Transverse colon (tissue), 4 donors: ENCODE measurements around the gene ANKRD24. TPM values are rescaled to one million over a fixed set of nuclear protein-coding genes. Genes with fewer than 3 reads are reported as not detected.
A peak's percentile ranks its signal among the peaks of the same experiment; 100 is the strongest.

Source experiments
- DNase-seq: peaks from one replicate; pipeline ENCODE4 v3.0.0-alpha.2; 2019
- H3K27ac ChIP-seq, 4 donors: fragments of 200-600 bp; sonication (generic); 2 replicates each; pipeline ENCODE4 v1.5.1; 2016 to 2018; ENCODE audit warnings: inconsistent platforms in 4 of 4
- H3K27me3 ChIP-seq: fragments of 200-600 bp; sonication (generic); 2 replicates; pipeline ENCODE4 v1.5.1; 2017; ENCODE audit warnings: inconsistent platforms
- H3K36me3 ChIP-seq, 4 donors: fragments of 200-600 bp; sonication (generic); 2 replicates each; pipeline ENCODE4 v1.5.1; 2017 to 2019; ENCODE audit warnings: inconsistent platforms in 4 of 4
- H3K4me1 ChIP-seq, 4 donors: fragments of 200-600 bp; sonication (generic); 2 replicates each; pipeline ENCODE4 v1.5.1; 2017 to 2020; ENCODE audit warnings: inconsistent platforms in 4 of 4
- H3K4me3 ChIP-seq, 4 donors: fragments of 200-600 bp; sonication (generic); 1 replicate in 1 of 4; 2 replicates in 3 of 4; pipeline versions ENCODE4 v1.5.1 to v1.6.1; 2017 to 2019; ENCODE audit warnings: inconsistent platforms in 4 of 4
- H3K9me3 ChIP-seq, 2 donors: fragments of 200-600 bp; sonication (generic); 2 replicates each; pipeline ENCODE4 v1.5.1; 2017 to 2019; ENCODE audit warnings: inconsistent platforms in 2 of 2
- EP300 ChIP-seq: sonication (generic); formaldehyde crosslinking; IDR thresholded peaks from one replicate; pipeline ENCODE4 v1.6.1; 2017; ENCODE audit warnings: antibody characterized with exemption, low read depth
- POLR2A ChIP-seq: fragments of 450-650 bp; IDR thresholded peaks from one replicate; pipeline ENCODE4 v1.6.1; 2016; ENCODE audit warnings: antibody characterized with exemption, mild to moderate bottlenecking, moderate library complexity
- POLR2AphosphoS5 ChIP-seq, 3 donors: sonication (generic); formaldehyde crosslinking; IDR thresholded peaks; one replicate each; pipeline ENCODE4 v1.6.1; 2016; ENCODE audit warnings: antibody characterized with exemption in 3 of 3
- WGBS, 2 donors: methylation state at CpG; one replicate each; pipeline ENCODE4 v1.1.5; 2018; ENCODE audit warnings: low coverage in 1 of 2; 5-methylcytosine and 5-hydroxymethylcytosine counted together
- in situ Hi-C, 4 donors: fragments of 200-750 bp; cut with MboI; loops; one replicate each; pipeline versions ENCODE4 v1.15.0 to v1.15.1; 2017; ENCODE audit warnings: low sequenced_read_pairs in 3 of 4, low pct_ligation_motif_present in 1 of 4, low pct_unique_long_range_greater_than_20kb in 1 of 4
- intact Hi-C: fragments of 100-400 bp; cut with DNase I; formaldehyde crosslinking; loops from one replicate; pipeline ENCODE4 v1.15.1; 2023; ENCODE audit warnings: low total_unique reads
- total RNA-seq, 4 donors: library from RNA; depleted of rRNA; stranded (reverse); fragments of >200 nt; gene quantifications; one replicate each; pipeline ENCODE4 v1.1.0, GENCODE V29; 2016
- TF ChIP-seq, protein P1 (sequence below), 5 experiments: fragments of 200-600 bp in 3 of 5; fragments of 450-650 bp in 2 of 5; sonication (generic) in 3 of 5; IDR thresholded peaks; 1 replicate in 2 of 5; 2 replicates in 3 of 5; pipeline ENCODE4 v1.5.1; 2016 to 2017; ENCODE audit warnings: antibody characterized with exemption in 5 of 5, inconsistent platforms in 3 of 5, mild to moderate bottlenecking in 2 of 5, moderate library complexity in 1 of 5

The ANKRD24 gene
- total RNA-seq, 4 donors from 2014 or later: 1.2 to 6.4 (median 2.1) TPM

DNA sequence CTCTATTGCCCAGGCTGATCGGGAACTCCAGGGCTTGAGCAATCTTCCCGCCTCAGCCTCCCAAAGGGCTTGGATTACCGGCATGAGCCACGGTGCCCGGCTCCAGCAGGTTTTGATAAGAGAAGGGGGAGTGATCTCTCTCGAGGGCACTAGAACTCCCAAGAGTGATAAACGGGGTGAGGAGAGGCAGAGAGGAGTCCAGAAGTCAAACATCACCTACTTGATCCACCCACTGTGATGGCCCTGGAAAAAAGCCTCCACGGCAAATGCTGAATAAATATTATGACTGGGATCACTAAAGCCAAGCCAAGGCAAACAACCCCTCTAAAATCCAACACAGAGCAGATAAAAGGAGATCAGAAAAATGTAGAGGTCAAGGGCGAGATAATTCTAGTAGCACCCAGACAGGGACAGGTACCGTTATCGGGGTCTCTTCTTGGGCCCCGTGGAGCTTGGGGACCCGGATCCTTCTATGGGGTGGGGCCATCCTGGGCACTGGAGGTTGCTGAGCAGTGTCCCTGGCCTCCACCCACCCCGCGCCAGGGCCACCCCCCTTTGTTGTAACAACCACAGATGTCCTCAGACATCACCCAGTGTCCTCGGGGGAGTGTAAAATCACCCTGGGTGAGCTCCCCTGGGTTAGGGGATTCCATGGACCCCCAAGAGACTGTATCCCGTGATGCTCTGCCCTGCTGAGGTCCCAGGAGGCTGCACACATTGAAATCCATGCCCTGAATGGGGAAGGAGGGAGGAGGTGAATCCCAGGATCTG is 32.8 kb upstream of the ANKRD24 start:
- Histone ChIP-seq H3K27ac (peak overlapping the region; percentile 81 to 90 (median 86)), H3K27me3 (peaks cover 28% of the 10 kb centered on the region), H3K9me3 (no peaks in the 10 kb centered on the region), H3K4me1 (peaks cover 0 to 55% (median 25%) of the 10 kb centered on the region in 4 donors), H3K4me3 (no peak overlapping the region), H3K36me3 (no peaks in the 10 kb centered on the region)
- TF ChIP-seq, protein P1, sequence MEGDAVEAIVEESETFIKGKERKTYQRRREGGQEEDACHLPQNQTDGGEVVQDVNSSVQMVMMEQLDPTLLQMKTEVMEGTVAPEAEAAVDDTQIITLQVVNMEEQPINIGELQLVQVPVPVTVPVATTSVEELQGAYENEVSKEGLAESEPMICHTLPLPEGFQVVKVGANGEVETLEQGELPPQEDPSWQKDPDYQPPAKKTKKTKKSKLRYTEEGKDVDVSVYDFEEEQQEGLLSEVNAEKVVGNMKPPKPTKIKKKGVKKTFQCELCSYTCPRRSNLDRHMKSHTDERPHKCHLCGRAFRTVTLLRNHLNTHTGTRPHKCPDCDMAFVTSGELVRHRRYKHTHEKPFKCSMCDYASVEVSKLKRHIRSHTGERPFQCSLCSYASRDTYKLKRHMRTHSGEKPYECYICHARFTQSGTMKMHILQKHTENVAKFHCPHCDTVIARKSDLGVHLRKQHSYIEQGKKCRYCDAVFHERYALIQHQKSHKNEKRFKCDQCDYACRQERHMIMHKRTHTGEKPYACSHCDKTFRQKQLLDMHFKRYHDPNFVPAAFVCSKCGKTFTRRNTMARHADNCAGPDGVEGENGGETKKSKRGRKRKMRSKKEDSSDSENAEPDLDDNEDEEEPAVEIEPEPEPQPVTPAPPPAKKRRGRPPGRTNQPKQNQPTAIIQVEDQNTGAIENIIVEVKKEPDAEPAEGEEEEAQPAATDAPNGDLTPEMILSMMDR (IDR thresholded peaks at IDR 0.05): no peak
- TF ChIP-seq POLR2AphosphoS5 (IDR thresholded peaks at IDR 0.05): peak in 1 of 3 donors; percentile 32
- in situ Hi-C loops (loop anchor here in 1 of 4 donors (25.0 kb wide), 1 partner anchor 162 kb away; the partner anchor contains the start of gene EEF2), intact Hi-C loops (no loop called here)
- WGBS, 2 donors: 35 to 48% methylated on average over 6 to 17 of the region's 17 CpGs
- peak; percentile 74 for DNase-seq

DNA sequence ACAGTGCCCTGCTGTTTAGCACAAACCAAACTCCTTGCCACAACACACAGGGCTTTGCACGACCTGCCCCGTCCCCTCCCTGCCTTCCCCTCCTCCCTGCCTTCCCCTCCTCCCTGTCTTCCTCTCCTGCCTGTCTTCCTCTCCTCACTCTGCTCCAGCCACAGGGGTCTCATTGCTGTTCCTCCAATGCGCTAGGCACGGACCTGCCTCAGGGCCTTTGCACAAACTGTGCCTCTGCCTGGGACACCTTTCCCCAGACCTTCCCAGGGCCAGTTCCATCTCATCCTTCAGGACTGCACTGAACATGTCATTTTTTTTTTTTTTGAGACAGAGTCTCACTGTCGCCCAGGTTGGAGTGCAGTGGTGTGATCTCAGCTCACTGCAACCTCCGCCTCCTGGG is 30.9 kb upstream of the ANKRD24 start:
- no peaks in the 10 kb centered on the region for H3K9me3 ChIP-seq
- TF ChIP-seq POLR2A: no peak
- TF ChIP-seq POLR2AphosphoS5 (IDR thresholded peaks at IDR 0.05): no peak
- no peak for TF ChIP-seq EP300
- TF ChIP-seq, protein P1 (IDR thresholded peaks at IDR 0.05): no peak
- no peak overlapping the region for H3K27ac ChIP-seq
- H3K27me3 ChIP-seq: peaks cover 28% of the 10 kb centered on the region
- WGBS, 2 donors: 60 to 74% methylated on average over 4 to 6 of the region's 6 CpGs
- DNase-seq: no peak
- H3K4me1 ChIP-seq: peaks cover 0 to 36% (median 13%) of the 10 kb centered on the region in 4 donors
- intact Hi-C loops (no loop called here), in situ Hi-C loops (no loop called here)
- no peaks in the 10 kb centered on the region for H3K36me3 ChIP-seq
- H3K4me3 ChIP-seq: no peak overlapping the region

DNA sequence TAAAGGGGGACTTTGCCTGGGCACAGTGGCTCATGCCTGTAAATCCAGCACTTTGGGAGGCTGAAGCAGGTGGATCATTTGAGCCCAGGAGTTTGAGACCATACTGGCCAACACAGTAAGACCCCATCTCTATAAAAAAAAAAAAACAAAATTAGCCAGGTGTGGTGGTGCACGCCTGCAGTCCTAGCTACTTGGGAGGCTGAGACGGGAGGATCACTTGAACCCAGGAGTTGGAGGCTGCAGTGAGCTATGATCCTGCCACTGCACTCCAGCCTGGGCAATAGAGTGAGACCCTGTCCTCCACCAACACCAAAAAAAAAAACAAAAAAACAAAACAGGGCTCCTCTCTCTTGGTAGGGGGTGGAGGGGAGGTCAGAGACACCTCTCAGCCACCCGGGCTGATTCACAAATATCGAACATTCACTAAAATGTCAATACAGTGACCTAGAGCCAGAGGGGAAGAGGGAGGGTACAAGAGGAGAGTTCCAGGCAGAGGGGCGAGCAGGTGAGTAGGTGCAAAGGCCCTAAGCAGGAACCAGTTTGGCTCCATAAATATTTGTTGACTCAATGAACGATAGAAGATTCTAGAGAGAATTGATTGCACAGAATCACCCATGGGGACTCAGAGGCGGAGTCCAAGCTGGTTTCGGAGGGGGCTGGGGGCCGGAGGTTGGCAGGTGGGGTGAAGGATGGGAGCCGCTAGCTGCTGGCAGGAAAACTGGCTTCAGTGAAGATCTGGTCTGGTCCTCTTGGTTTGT is 30.1 kb upstream of the ANKRD24 start:
- H3K4me1 ChIP-seq: peaks cover 0 to 31% (median 12%) of the 10 kb centered on the region in 4 donors
- no peak for DNase-seq
- no peaks in the 10 kb centered on the region for H3K9me3 ChIP-seq
- in situ Hi-C loops: no loop called here
- WGBS, 2 donors: 68 to 100% methylated on average over 1 to 10 of the region's 10 CpGs
- H3K36me3 ChIP-seq: no peaks in the 10 kb centered on the region
- H3K27me3 ChIP-seq: peaks cover 24% of the 10 kb centered on the region
- no peak overlapping the region for H3K27ac ChIP-seq
- no peak overlapping the region for H3K4me3 ChIP-seq
- intact Hi-C loops: no loop called here
- TF ChIP-seq, protein P1 (IDR thresholded peaks at IDR 0.05): no peak
- no peak for TF ChIP-seq POLR2AphosphoS5 (IDR thresholded peaks at IDR 0.05)

DNA sequence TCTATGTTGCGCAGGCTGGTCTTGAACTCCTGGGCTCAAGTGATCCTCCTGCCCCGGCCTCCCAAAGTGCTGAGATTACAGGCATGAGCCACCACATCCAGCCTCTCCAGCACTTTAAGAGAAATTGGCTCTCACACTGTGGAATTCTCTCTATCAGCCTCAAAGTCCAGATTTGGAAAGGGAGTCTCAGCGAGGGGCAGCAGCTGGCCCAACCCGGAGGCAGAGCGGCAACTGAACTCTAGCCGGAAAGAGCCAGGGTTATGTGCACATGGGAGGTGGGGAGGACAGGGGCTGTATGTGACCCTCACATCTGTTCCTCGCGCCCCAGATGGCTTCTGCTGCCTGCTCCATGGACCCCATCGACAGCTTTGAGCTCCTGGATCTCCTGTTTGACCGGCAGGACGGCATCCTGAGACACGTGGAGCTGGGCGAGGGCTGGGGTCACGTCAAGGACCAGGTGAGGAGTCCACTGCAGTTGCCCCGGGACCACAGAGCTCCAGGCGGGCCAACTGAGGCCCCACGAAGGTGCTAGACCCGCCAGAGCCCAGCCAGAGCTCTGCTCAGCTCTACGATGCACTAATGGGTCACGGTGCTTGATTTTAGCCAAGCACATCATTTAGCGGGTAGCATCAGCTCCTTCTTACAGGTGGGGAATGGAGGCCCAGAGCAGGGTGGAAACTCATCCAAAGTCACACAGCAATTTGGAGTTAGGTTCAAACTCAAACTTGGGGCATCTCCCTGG is 27.7 kb upstream of the ANKRD24 start:
- Histone ChIP-seq H3K9me3 (no peaks in the 10 kb centered on the region), H3K4me1 (peaks cover 0 to 14% (median 9%) of the 10 kb centered on the region in 4 donors), H3K27me3 (peaks cover 24% of the 10 kb centered on the region), H3K27ac (no peak overlapping the region), H3K36me3 (no peaks in the 10 kb centered on the region), H3K4me3 (no peak overlapping the region)
- intact Hi-C loops (no loop called here), in situ Hi-C loops (no loop called here)
- no peak for DNase-seq
- WGBS, 2 donors: 73 to 100% methylated on average over 1 to 16 of the region's 21 CpGs
- TF ChIP-seq POLR2AphosphoS5 (IDR thresholded peaks at IDR 0.05) (no peak), EP300 (no peak), POLR2A (no peak)
- TF ChIP-seq, protein P1 (IDR thresholded peaks at IDR 0.05): no peak
